Activated CD4-positive, alpha-beta T cell treated with anti-CD3 and anti-CD28 coated beads, Interleukin-2, amount 50 U/mL, for 24 hours (primary cell): Measurements from ENCODE around the gene GNA12.
"Not testable (repeated sequence)": the region's sequence is repeated elsewhere in the genome, so short reads cannot be mapped to it uniquely, and the experiment has no call there.

Source experiments
- DNase-seq, 2 donors: peaks; one replicate each; pipeline ENCODE4 v3.0.0-alpha.2; 2020; ENCODE audit warnings: low read depth in 1 of 2, low spot score in 1 of 2

The GNA12 gene

GRCh38 chr7:2701424-2701823, 142.7 kb downstream of the GNA12 start:
- DNase-seq: no peak

DNA sequence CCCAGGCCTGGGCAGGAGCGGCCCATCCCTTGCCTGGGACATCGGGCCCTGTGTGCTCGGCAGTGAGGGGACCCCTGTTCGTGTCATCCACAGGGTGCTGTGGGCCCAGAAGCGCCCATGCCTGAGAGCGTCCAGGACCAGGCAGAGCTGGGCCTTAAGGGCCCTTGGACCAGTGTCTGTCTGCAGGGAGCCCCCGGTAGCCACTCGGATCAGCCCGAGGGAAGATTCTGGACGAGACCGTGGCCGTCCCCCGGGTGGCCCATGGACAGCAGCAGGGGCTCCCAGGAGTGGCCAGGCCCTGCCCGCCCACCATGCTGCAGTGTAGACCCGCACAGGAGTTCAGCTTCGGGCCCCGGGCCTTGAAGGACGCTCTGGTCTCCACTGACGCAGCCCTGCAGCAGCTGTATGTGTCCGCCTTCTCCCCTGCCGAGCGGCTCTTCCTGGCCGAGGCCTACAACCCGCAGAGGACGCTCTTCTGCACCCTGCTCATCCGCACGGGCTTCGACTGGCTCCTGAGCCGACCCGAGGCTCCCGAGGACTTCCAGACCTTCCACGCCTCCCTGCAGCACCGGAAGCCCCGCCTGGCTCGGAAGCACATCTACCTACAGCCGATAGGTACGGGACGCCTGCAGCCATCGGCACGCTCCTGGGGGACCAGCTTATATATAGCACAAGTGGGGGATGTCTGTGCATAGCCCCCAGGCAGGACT, 143.8 kb downstream of the GNA12 start:
- no peak for DNase-seq

DNA sequence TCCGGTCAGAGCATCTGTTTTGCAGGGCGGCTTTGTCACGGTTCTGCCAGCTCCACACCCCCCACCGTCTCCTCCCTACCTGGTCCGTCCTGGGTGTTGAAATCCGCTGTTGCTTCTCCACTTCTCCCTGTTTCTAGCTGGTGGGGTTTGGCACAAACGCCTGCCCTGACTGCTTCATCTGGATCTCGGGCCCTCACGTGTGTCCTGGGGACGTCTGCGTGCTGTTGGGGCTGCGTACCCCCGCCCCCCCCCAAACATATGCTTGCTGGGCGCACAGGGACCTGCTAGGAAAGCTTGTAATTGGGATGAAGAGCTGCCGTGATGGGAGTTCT, 144.9 kb downstream of the GNA12 start:
- no peak for DNase-seq

GRCh38 chr7:2698581-2699288, 145.4 kb downstream of the GNA12 start:
- DNase-seq: peak; percentile 18 to 49

DNA sequence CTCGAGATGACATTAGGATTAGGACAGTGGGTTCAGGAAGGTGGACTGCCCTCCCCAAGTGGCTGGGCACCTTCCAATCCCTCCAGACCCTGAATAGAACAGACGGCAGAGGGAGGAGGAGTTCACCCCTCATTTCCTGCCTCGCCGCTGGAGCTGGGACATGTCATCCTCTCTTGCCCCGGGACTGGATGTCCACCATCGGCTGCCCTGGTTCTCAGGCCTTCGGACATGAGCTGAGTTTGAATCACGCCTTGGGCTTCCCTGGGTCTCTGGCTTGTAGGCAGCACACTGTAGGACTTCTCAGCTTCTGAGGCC, 150.0 kb downstream of the GNA12 start:
- DNase-seq: not testable (repeated sequence)

GRCh38 chr7:2693420-2694121, 150.5 kb downstream of the GNA12 start:
- not testable (repeated sequence) for DNase-seq

- no peak for DNase-seq
Observed at GRCh38 chr7:2692543-2692942, 151.6 kb downstream of the GNA12 start.

- not testable (repeated sequence) for DNase-seq
Observed at GRCh38 chr7:2691932-2692439, 152.1 kb downstream of the GNA12 start.

DNA sequence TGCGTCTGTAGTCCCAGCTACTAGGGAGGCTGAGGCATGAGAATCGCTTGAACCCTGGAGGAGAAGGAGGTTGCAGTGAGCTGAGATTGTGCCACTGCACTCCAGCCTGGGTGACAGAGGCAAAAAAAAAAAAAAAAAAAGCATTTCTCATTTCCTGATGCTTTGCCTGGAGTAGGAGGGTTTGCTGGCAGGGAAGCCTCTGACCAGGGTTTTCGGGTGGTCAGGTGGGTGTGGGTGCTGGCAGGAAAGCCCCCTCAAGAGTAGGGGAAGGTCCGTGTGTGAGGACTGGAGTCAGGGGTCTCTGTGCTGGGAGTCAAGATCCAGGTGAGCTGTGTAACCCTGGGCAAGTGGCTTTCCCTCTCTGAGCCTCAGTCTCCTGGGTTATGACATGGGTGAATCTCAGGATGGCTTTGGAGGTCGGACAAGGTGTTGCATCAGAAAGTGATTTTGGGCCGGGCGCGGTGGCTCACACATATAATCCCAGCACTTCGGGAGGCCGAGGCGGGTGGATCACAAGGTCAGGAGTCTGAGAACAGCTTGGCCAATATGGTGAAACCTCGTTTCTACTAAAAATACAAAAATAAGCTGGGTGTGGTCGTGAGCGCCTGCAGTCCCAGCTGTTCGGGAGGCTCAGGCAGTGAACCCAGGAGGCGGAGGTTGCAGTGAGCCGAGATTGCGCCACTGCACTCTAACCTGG, 152.9 kb downstream of the GNA12 start:
- no peak for DNase-seq

GRCh38 chr7:2689951-2690705, 154.0 kb downstream of the GNA12 start:
- DNase-seq: no peak

GRCh38 chr7:2689343-2689847, 154.7 kb downstream of the GNA12 start:
- DNase-seq: no peak

GRCh38 chr7:2688409-2689342, 155.4 kb downstream of the GNA12 start:
- DNase-seq: no peak

- no peak for DNase-seq
Observed at GRCh38 chr7:2687881-2688318, 156.2 kb downstream of the GNA12 start, which contains the start of gene AMZ1. Gene AMZ1, plus strand, starts transcription at chr7:2688202. Its CDS starts 12,250 bp downstream, at chr7:2700452.

DNA sequence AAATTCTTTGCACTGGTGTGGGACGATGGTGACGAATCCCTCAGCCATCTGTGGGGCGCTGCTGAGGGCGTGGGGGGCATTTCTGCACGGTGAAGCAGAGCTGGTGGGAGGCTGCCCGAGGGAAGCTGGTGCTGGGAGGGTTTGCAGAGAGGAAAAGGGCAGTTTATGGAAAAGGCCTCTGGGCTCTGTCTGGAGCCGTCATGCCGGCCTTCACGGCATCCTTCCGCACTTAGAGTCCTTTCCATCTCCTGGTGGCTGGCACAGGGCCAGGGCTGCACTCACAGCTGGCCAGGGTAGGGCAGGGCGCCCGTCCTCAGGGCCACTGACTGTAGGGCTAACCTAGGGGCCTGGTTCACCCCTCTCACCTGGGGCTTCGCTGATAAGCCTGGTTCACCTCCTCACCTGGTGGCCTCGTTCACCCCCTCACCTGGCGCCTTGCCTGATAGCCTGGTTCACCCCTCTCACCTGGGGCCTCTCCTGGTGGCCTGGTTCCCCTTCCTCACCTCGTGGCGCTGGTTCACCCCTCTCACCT, 156.7 kb downstream of the GNA12 start:
- DNase-seq: no peak

GRCh38 chr7:2686101-2686500, 158.0 kb downstream of the GNA12 start:
- no peak for DNase-seq

DNA sequence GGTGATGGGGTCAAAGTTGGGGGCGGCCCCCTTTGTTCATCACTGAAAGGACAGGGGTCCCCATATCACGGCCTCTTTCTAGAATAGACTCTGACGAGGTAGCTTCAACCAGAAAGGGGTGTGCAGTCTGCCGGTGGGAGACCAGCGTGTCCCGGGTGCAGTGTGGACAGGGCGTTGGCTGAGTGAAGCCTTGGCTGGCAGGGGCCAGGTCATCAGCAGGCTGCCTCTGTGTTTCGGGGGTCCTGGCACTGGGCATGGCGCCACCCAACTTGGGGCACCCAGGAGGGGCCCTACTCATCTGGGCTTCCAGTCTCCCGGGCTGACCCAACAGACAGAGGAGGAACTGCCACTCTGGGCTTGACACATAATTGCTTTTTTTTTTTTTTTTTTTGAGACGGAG, 159.6 kb downstream of the GNA12 start:
- no peak for DNase-seq

DNA sequence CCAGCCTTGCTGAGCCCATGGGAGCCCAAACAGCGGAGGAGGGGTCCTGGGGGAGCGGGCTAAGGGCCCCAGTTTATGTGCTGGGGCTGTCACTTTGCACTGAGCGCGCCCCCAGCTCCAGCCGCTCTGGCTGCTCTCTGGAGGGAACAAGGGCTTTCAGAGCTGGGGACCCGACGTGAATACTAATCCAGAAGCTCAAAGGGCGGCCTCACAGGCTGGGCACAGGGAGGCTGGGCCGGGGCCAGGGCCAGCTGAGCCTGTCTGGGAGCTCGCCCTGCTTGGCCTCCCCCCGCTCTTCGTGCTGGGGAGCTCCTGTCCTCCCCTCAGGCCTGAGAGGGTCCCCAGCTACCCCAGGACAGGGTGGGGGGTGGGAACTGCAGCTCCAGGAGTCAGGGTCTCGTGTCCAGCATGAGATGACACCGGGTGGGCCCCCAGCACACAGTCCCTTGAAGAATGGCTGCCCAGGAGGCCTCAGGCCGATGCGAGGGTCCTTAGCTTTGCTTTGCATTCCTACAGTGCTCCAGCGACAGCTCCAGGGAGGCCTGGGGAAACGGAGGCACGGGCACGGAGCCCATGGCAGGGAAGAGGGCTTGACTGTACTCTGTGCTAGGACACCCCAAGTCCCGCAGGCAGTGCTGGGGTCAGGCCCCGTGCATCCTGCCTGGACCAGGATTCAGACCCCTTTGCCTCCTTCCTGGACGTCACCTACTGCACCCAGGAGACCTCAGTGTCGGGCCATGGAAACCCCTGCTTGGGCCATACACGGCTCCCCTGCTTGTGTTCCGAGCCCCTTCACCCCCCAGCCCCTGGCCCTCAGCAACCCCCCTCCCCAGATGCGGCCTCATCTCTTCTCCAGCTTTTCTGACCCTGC, 161.9 kb downstream of the GNA12 start:
- no peak for DNase-seq

DNA sequence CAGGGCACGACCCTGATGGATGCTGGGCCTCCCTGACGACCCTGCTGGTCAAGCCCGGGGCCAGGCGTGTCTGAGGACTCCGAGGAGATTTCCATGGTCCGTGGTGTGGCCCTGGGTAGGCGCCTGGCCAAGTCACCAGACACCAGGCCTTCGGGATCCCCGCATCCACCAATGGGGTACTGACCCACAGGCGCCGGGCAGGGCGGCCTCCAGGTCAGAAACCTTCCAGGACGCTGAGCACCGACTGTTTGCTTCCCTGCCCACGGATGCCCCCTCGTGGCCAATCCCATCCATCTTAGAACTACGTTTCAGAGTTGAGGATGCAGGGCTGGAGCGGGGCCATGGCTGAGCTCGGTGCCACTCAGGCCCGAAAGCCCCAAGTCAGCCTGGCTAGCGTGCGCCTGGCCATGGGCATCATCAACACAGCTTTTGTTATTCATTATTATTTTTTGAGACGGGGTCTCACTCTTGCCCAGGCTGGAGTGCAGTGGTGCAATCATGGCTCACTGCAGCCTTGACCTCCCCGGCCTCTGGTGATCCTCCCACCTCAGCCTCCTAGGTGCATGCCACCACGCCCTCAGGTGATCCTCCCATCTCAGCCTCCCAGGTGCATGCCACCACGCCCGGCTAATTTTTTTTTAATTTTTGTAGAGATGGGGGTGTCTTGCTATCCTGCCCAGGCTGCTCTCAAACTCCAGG, 163.2 kb downstream of the GNA12 start:
- peak in 1 of 2 donors; percentile 44 for DNase-seq
